ENCODE measurements around the gene IDE.
"Not testable (repeated sequence)": the region's sequence is repeated elsewhere in the genome, so short reads cannot be mapped to it uniquely, and the experiment has no call there.

Gene IDE

GRCh38 chr10:92413519-92413918 is 160.4 kb downstream of the IDE start:
- DNase-seq: no peak

- DNase-seq: no peak
Observed at GRCh38 chr10:92413011-92413410, 160.9 kb downstream of the IDE start.

- DNase-seq: no peak
Observed at GRCh38 chr10:92411406-92411805, 162.5 kb downstream of the IDE start.

DNA sequence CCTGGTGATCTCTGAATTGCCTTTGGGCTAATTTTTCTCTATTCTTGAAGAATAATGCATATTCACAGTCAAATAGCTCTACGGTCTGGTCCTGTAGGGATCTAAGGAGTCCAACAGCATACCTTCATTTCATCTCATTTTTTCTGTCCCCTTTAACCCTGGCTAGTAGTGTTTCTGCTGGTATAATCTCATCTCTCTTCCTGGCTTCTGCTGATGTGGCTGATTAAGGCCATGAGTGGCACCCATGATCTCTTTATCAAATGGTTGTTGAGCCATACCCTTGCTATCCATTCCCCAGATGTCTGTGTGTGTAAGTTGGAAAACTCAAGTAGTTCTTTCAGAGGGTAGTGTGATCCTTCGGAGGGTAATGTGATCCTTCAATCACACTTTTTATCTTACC is 163.4 kb downstream of the IDE start:
- no peak for DNase-seq

DNA sequence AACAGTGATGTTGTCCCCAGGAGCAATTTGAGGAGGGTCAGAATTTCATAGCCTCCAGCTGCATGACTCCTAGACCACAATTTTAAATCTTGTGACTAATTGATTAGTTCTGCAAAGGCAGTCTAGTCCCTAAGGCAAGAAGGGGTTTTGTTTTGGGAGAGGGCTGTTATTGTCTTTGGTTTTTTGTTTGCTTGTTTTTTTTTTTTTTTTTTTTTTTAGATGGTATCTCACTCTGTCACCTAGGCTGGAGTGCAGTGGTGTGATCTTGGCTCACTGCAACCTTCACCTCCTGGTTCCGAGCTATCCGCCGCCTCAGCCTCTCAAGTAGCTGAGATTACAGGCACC is 165.9 kb downstream of the IDE start:
- no peak for DNase-seq

DNA sequence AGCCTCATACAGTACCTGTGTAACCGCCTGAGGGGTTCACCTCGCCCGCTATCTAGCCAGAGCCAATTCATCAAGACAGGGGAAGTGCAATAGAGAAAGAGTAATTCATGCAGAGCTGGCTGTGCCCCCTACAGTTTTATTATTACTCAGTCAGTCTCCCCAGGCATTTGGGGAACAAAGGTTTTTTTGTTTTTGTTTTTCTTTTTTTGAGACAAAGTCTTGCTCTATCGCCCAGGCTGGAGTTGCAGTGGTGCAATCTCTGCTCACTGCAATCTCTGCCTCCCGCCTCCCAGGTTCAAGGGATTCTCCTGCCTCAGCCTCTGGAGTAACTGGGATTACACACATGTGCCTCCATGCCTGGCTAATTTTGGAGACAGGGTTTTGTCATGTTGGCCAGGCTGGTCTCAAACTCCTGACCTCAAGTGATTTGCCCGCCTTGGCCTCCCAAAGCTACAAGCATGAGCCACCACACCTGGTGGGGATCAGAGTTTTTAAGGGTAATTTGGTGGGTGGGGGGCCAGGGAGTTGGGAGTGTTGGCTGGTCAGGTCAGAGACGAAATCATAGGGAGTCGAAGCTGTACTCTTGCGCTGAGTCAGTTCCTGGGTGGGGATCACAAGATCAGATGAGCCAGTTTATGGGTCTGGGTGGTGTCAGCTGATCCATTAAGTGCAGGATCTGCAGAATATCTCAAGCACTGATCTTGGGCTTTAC is 166.4 kb downstream of the IDE start:
- no peak for DNase-seq

GRCh38 chr10:92405419-92405924 is 168.4 kb downstream of the IDE start:
- no peak for DNase-seq

- no peak for DNase-seq
Observed at GRCh38 chr10:92404612-92405418, 169.1 kb downstream of the IDE start.

DNA sequence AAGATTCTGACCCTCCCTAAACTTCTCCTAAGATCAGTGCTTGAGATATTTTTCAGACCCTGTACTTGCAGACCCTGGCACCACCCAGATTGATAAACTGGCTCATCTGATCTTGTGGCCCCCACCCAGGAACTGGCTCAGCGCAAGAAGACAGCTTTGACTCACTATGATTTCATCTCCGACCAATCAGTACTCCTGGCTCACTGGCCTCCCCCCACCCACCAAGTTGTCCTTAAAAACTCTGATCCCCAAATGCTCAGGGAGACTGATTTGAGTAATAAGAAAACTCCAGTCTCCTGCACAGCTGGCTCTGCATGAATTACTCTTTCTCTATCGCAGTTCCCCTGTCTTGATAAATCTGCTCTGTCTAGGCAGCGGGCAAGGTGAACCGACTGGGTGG is 171.7 kb downstream of the IDE start:
- not testable (repeated sequence) for DNase-seq
